ENCODE results near the gene MAML3.

Gene MAML3

DNA sequence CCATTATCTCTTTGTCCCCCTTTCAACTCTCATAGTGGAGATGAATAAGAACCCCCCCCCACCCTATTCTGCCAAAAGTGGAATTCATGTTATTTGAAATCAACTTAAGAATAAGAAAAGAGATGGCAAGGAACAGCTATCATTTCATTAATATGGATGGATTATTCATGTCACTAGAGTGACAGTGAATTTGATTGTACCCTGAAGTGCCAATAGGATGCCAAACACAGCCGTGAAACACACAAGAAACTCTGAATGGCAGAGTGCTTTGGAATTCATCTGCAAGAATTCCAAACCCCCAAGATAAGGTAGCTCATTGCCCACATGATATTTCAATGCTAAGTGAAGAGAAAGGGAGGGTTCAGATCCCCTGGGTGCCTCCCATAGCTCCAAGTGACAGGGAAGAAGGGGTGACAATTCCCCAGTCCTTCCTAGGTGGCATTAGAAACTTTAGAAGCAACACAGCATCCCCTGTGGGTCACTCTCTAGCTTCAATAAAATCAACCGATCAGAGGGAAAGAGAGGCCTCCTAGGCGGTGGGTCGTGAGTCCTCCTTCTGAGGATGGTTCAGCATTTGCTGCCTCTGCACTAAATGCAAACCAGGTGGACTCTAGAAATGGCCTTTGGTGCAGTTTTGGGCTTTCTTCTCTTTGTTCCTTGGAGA is 404.0 kb downstream of the MAML3 start:
- peaks cover 7 to 32% (median 21%) of the 10 kb centered on the region in 4 experiments for H3K4me1 ChIP-seq (ENCODE audit: control extremely low read depth in 1 of 4, control insufficient read depth in 4 of 4, insufficient read depth in 4 of 4, low read length in 3 of 4)
- H3K27ac ChIP-seq (ENCODE audit: insufficient read depth in 1 of 2, low read depth in 1 of 2, low read length in 2 of 2, poor library complexity in 1 of 2, severe bottlenecking in 2 of 2): no peak overlapping the region
- ChIA-PET POLR2A (interaction anchor here (0.6 kb wide), 1 partner anchor 909 kb away, joined by 3 read pairs; no protein-coding TSS in a partner anchor), CTCF (interaction anchor here (0.7 to 4.8 kb wide), 4 partner anchors 10 to 88 kb away, joined by 3 to 34 read pairs (median 4); no protein-coding TSS in a partner anchor)
- H3K4me3 ChIP-seq (ENCODE audit: control insufficient read depth in 1 of 7, extremely low read depth in 1 of 7, insufficient read depth in 4 of 7, low read depth in 2 of 7, low read length in 6 of 7): no peak overlapping the region
- H3K27me3 ChIP-seq (replicated peaks in 2 of 5; ENCODE audit: control insufficient read depth in 4 of 5, insufficient read depth in 5 of 5, low read length in 4 of 5): no peaks in the 10 kb centered on the region
- 100% methylated on average over 3 of the region's 4 CpGs for WGBS (ENCODE audit: insufficient coverage)
- H3K9me3 ChIP-seq (ENCODE audit: control extremely low read depth in 1 of 5, control insufficient read depth in 4 of 5, insufficient read depth in 2 of 5, low read depth in 1 of 5, low read length in 4 of 5): no peaks in the 10 kb centered on the region
- no peak for DNase-seq
- peaks cover 0 to under 1% (median 0%) of the 10 kb centered on the region in 4 experiments for H3K36me3 ChIP-seq (ENCODE audit: control insufficient read depth in 4 of 4, insufficient read depth in 4 of 4, low read length in 3 of 4)

- CTCF ChIA-PET: interaction anchor here (0.7 to 4.8 kb wide), 6 partner anchors 11 to 89 kb away, joined by 3 to 34 read pairs (median 4); no protein-coding TSS in a partner anchor
- 60% methylated on average over 5 of the region's 6 CpGs for WGBS (ENCODE audit: insufficient coverage)
These were observed 404.6 kb downstream of the MAML3 start for GRCh38 chr4:139749338-139749737.

GRCh38 chr4:139746431-139747171 is 407.4 kb downstream of the MAML3 start:
- H3K36me3 ChIP-seq (ENCODE audit: control insufficient read depth in 4 of 4, insufficient read depth in 4 of 4, low read length in 3 of 4): no peaks in the 10 kb centered on the region
- no peaks in the 10 kb centered on the region for H3K27me3 ChIP-seq (replicated peaks in 2 of 5; ENCODE audit: control insufficient read depth in 4 of 5, insufficient read depth in 5 of 5, low read length in 4 of 5)
- DNase-seq: no peak
- H3K4me1 ChIP-seq (ENCODE audit: control extremely low read depth in 1 of 4, control insufficient read depth in 4 of 4, insufficient read depth in 4 of 4, low read length in 3 of 4): peaks cover 7 to 38% (median 24%) of the 10 kb centered on the region in 4 experiments
- POLR2A ChIA-PET: no interaction called here
- H3K27ac ChIP-seq (ENCODE audit: insufficient read depth in 1 of 2, low read depth in 1 of 2, low read length in 2 of 2, poor library complexity in 1 of 2, severe bottlenecking in 2 of 2): no peak overlapping the region
- H3K4me3 ChIP-seq (ENCODE audit: control insufficient read depth in 1 of 7, extremely low read depth in 1 of 7, insufficient read depth in 4 of 7, low read depth in 2 of 7, low read length in 6 of 7): no peak overlapping the region
- no peaks in the 10 kb centered on the region for H3K9me3 ChIP-seq (ENCODE audit: control extremely low read depth in 1 of 5, control insufficient read depth in 4 of 5, insufficient read depth in 2 of 5, low read depth in 1 of 5, low read length in 4 of 5)
- WGBS (ENCODE audit: insufficient coverage): 97% methylated on average over 12 of the region's 12 CpGs
- CTCF ChIA-PET: interaction anchor here (1.2 kb wide), 2 partner anchors 10 to 12 kb away, joined by 3 to 5 read pairs; no protein-coding TSS in a partner anchor

More at GRCh38 chr4:139749338-139749737, 404.6 kb downstream of the MAML3 start:
- peak in 2 of 3 donors; percentile 55 to 66 for DNase-seq
- no peak overlapping the region for H3K27ac ChIP-seq (ENCODE audit: insufficient read depth in 1 of 2, low read depth in 1 of 2, low read length in 2 of 2, poor library complexity in 1 of 2, severe bottlenecking in 2 of 2)
- no peaks in the 10 kb centered on the region for H3K27me3 ChIP-seq (replicated peaks in 2 of 5; ENCODE audit: control insufficient read depth in 4 of 5, insufficient read depth in 5 of 5, low read length in 4 of 5)
- H3K4me3 ChIP-seq (ENCODE audit: control insufficient read depth in 1 of 7, extremely low read depth in 1 of 7, insufficient read depth in 4 of 7, low read depth in 2 of 7, low read length in 6 of 7): peak overlapping the region in 1 of 7 experiments; percentile 4
- no peaks in the 10 kb centered on the region for H3K9me3 ChIP-seq (ENCODE audit: control extremely low read depth in 1 of 5, control insufficient read depth in 4 of 5, insufficient read depth in 2 of 5, low read depth in 1 of 5, low read length in 4 of 5)
- peaks cover 7 to 34% (median 21%) of the 10 kb centered on the region in 4 experiments for H3K4me1 ChIP-seq (ENCODE audit: control extremely low read depth in 1 of 4, control insufficient read depth in 4 of 4, insufficient read depth in 4 of 4, low read length in 3 of 4)
- no peaks in the 10 kb centered on the region for H3K36me3 ChIP-seq (ENCODE audit: control insufficient read depth in 4 of 4, insufficient read depth in 4 of 4, low read length in 3 of 4)
- POLR2A ChIA-PET: interaction anchor here (0.6 kb wide), 1 partner anchor 909 kb away, joined by 3 read pairs; no protein-coding TSS in a partner anchor

DNA sequence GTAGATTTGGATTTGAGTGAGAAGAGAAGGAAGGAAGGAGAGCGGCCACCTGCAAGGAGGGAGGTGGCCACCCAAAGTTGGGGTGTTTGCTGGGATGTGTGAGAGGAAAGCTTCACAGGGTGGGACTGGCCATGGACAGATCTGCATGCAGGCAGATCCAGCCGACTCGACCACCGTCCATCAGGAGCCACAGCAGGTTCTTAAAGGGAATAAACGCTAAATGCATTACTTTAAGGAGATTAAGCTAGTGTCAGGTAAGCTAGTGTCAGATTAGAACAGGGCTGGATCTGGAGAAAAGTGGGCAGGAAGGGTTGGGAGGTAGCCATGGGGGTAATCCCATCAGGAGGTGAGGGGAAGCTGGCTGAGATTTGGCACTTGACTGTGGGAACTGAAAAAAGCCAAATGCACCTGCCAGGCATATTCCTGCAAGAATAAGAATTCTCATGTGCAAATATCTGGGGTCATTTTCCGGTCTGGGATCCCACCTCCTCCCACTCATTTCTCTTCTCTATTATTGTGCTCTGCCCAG is 408.8 kb downstream of the MAML3 start:
- no peaks in the 10 kb centered on the region for H3K36me3 ChIP-seq (ENCODE audit: control insufficient read depth in 4 of 4, insufficient read depth in 4 of 4, low read length in 3 of 4)
- H3K4me3 ChIP-seq (ENCODE audit: control insufficient read depth in 1 of 7, extremely low read depth in 1 of 7, insufficient read depth in 4 of 7, low read depth in 2 of 7, low read length in 6 of 7): no peak overlapping the region
- WGBS (ENCODE audit: insufficient coverage): 98% methylated on average over 6 of the region's 6 CpGs
- no peaks in the 10 kb centered on the region for H3K27me3 ChIP-seq (replicated peaks in 2 of 5; ENCODE audit: control insufficient read depth in 4 of 5, insufficient read depth in 5 of 5, low read length in 4 of 5)
- CTCF ChIA-PET: interaction anchor here (0.6 to 1.2 kb wide), 6 partner anchors 11 to 96 kb away, joined by 3 to 4 read pairs (median 4); no protein-coding TSS in a partner anchor
- no peaks in the 10 kb centered on the region for H3K9me3 ChIP-seq (ENCODE audit: control extremely low read depth in 1 of 5, control insufficient read depth in 4 of 5, insufficient read depth in 2 of 5, low read depth in 1 of 5, low read length in 4 of 5)
- POLR2A ChIA-PET: no interaction called here
- no peak for DNase-seq
- no peak overlapping the region for H3K27ac ChIP-seq (ENCODE audit: insufficient read depth in 1 of 2, low read depth in 1 of 2, low read length in 2 of 2, poor library complexity in 1 of 2, severe bottlenecking in 2 of 2)
- H3K4me1 ChIP-seq (ENCODE audit: control extremely low read depth in 1 of 4, control insufficient read depth in 4 of 4, insufficient read depth in 4 of 4, low read length in 3 of 4): peaks cover 7 to 47% (median 36%) of the 10 kb centered on the region in 4 experiments

- DNase-seq: no peak
- Histone ChIP-seq H3K27ac (ENCODE audit: insufficient read depth in 1 of 2, low read depth in 1 of 2, low read length in 2 of 2, poor library complexity in 1 of 2, severe bottlenecking in 2 of 2) (no peak overlapping the region), H3K9me3 (ENCODE audit: control extremely low read depth in 1 of 5, control insufficient read depth in 4 of 5, insufficient read depth in 2 of 5, low read depth in 1 of 5, low read length in 4 of 5) (no peaks in the 10 kb centered on the region), H3K36me3 (ENCODE audit: control insufficient read depth in 4 of 4, insufficient read depth in 4 of 4, low read length in 3 of 4) (no peaks in the 10 kb centered on the region), H3K4me1 (ENCODE audit: control extremely low read depth in 1 of 4, control insufficient read depth in 4 of 4, insufficient read depth in 4 of 4, low read length in 3 of 4) (peaks cover 6 to 44% (median 34%) of the 10 kb centered on the region in 4 experiments), H3K27me3 (replicated peaks in 2 of 5; ENCODE audit: control insufficient read depth in 4 of 5, insufficient read depth in 5 of 5, low read length in 4 of 5) (no peaks in the 10 kb centered on the region), H3K4me3 (ENCODE audit: control insufficient read depth in 1 of 7, extremely low read depth in 1 of 7, insufficient read depth in 4 of 7, low read depth in 2 of 7, low read length in 6 of 7) (no peak overlapping the region)
- POLR2A ChIA-PET: no interaction called here
- 100% methylated on average over 1 of the region's 1 CpG for WGBS (ENCODE audit: insufficient coverage)
- CTCF ChIA-PET: interaction anchor here (1.1 to 1.2 kb wide), 4 partner anchors 12 to 510 kb away, joined by 3 to 4 read pairs (median 4); no protein-coding TSS in a partner anchor
These were observed 409.8 kb downstream of the MAML3 start for GRCh38 chr4:139744232-139744631.

DNA sequence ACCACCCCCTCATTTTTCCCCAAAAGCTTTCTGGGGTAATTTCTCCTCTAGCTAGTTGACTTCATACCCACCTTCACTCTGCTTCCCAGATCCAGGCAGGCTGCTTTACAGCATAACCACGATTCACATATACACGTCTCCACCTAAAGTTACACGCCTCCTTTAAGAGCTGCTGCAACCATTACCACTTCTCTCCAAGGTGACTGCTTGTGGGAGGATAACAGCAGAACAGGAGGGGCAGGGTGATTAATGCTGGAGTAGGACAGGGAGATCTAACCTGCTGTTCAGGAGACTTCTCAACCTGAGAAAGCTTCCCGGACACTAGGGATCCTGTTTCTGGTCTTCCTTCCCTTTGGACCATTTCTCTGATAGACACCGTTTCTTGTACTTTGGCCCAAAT is 411.0 kb downstream of the MAML3 start:
- H3K4me3 ChIP-seq (ENCODE audit: control insufficient read depth in 1 of 7, extremely low read depth in 1 of 7, insufficient read depth in 4 of 7, low read depth in 2 of 7, low read length in 6 of 7): no peak overlapping the region
- no peak for DNase-seq
- POLR2A ChIA-PET: no interaction called here
- H3K27ac ChIP-seq (ENCODE audit: insufficient read depth in 1 of 2, low read depth in 1 of 2, low read length in 2 of 2, poor library complexity in 1 of 2, severe bottlenecking in 2 of 2): no peak overlapping the region
- no peaks in the 10 kb centered on the region for H3K27me3 ChIP-seq (replicated peaks in 2 of 5; ENCODE audit: control insufficient read depth in 4 of 5, insufficient read depth in 5 of 5, low read length in 4 of 5)
- CTCF ChIA-PET: interaction anchor here (0.8 to 1.1 kb wide), 3 partner anchors 23 to 121 kb away, joined by 3 read pairs; no protein-coding TSS in a partner anchor
- no peaks in the 10 kb centered on the region for H3K36me3 ChIP-seq (ENCODE audit: control insufficient read depth in 4 of 4, insufficient read depth in 4 of 4, low read length in 3 of 4)
- 61% methylated on average over 3 of the region's 5 CpGs for WGBS (ENCODE audit: insufficient coverage)
- no peaks in the 10 kb centered on the region for H3K9me3 ChIP-seq (ENCODE audit: control extremely low read depth in 1 of 5, control insufficient read depth in 4 of 5, insufficient read depth in 2 of 5, low read depth in 1 of 5, low read length in 4 of 5)
- H3K4me1 ChIP-seq (ENCODE audit: control extremely low read depth in 1 of 4, control insufficient read depth in 4 of 4, insufficient read depth in 4 of 4, low read length in 3 of 4): peaks cover 0 to 32% (median 24%) of the 10 kb centered on the region in 4 experiments
